Endothelial cell of hepatic sinusoid (primary cell): ENCODE data around the gene NCAPG.
"Not testable (repeated sequence)": the region's sequence is repeated elsewhere in the genome, so short reads cannot be mapped to it uniquely, and the experiment has no call there.

Experiments used
- in situ Hi-C: cut with HindIII; loops from 2 replicates; pipeline ENCODE4 v1.10.0; 2017; ENCODE audit warnings: low sequenced_read_pairs

NCAPG gene

GRCh38 chr4:17794730-17795129, 16.0 kb upstream of the NCAPG start:
- in situ Hi-C loops, result no loop called here

- in situ Hi-C loops, result no loop called here
Observed at GRCh38 chr4:17797808-17798207, 13.0 kb upstream of the NCAPG start.

- in situ Hi-C loops, result no loop called here
Observed at GRCh38 chr4:17805580-17806155, 5.1 kb upstream of the NCAPG start.

- in situ Hi-C loops, result no loop called here
Observed at GRCh38 chr4:17807446-17807845, 3.3 kb upstream of the NCAPG start.

- in situ Hi-C loops, result no loop called here
Observed at GRCh38 chr4:17809667-17810066, 1.1 kb upstream of the NCAPG start.

GRCh38 chr4:17811078-17811603, 362 bp downstream of the NCAPG start:
- in situ Hi-C loops, result no loop called here

- in situ Hi-C loops, result no loop called here
Observed at GRCh38 chr4:17812125-17812524, 1.3 kb downstream of the NCAPG start.

GRCh38 chr4:17812801-17813200, 2.0 kb downstream of the NCAPG start:
- in situ Hi-C loops, result no loop called here

- in situ Hi-C loops, result no loop called here
Observed at GRCh38 chr4:17814140-17814539, 3.4 kb downstream of the NCAPG start.

GRCh38 chr4:17816142-17816541, 5.4 kb downstream of the NCAPG start:
- in situ Hi-C loops, result no loop called here

- in situ Hi-C loops, result no loop called here
Observed at GRCh38 chr4:17817027-17817426, 6.2 kb downstream of the NCAPG start.

GRCh38 chr4:17823871-17824669, 13.3 kb downstream of the NCAPG start:
- in situ Hi-C loops, result no loop called here

- in situ Hi-C loops, result no loop called here
Observed at GRCh38 chr4:17846266-17846665, 35.5 kb downstream of the NCAPG start.

GRCh38 chr4:17850295-17850694, 39.5 kb downstream of the NCAPG start:
- in situ Hi-C loops, result not testable (repeated sequence)

- in situ Hi-C loops, result no loop called here
Observed at GRCh38 chr4:17851959-17852358, 41.2 kb downstream of the NCAPG start.

GRCh38 chr4:17854036-17854435, 43.3 kb downstream of the NCAPG start:
- in situ Hi-C loops, result no loop called here

GRCh38 chr4:17859793-17860406, 49.1 kb downstream of the NCAPG start:
- in situ Hi-C loops, result no loop called here

- in situ Hi-C loops, result not testable (repeated sequence)
Observed at GRCh38 chr4:17861906-17862305, 51.1 kb downstream of the NCAPG start.

- in situ Hi-C loops, result no loop called here
Observed at GRCh38 chr4:17865866-17866363, 55.1 kb downstream of the NCAPG start.

- in situ Hi-C loops, result no loop called here
Observed at GRCh38 chr4:17866810-17867209, 56.0 kb downstream of the NCAPG start.

- in situ Hi-C loops, result no loop called here
Observed at GRCh38 chr4:17867276-17867675, 56.5 kb downstream of the NCAPG start.

GRCh38 chr4:17869327-17869726, 58.5 kb downstream of the NCAPG start:
- in situ Hi-C loops, result no loop called here
